HepG2 (cell line): ENCODE measurements around the gene ABCC2. TPM values are rescaled to one million over a fixed set of nuclear protein-coding genes. Genes with fewer than 3 reads are reported as not detected.
"Not testable (repeated sequence)": the region's sequence is repeated elsewhere in the genome, so short reads cannot be mapped to it uniquely, and the experiment has no call there.

Experiments used
- ATAC-seq: fragments of 200-7000 bp; cut with Tn5 transposase; 3 replicates; pipeline ENCODE4 v1.9.1; 2020; ENCODE audit warnings: mild to moderate bottlenecking, moderate library complexity
- BruUV-seq: library from RNA; stranded (reverse); fragments of 400-500 nt; replicated peaks from 2 replicates; lab custom pipeline; 2021; lab: Mats Ljungman, UMichigan
- CTCF ChIA-PET: fragments of 300-600 bp; formaldehyde crosslinking; extraction: SDS; loops from one replicate; lab custom pipeline; 2021; ENCODE audit warnings: low total read pairs, inconsistent platforms, low intra/inter-chr PET ratio; lab: Yijun Ruan, JAX
- POLR2A ChIA-PET: fragments of 350-600 bp; sonication (Branson Sonifier 250); formaldehyde crosslinking; loops from one replicate; lab custom pipeline; 2020; ENCODE audit warnings: antibody characterized with exemption, inconsistent platforms; lab: Yijun Ruan, JAX
- DNase-seq: peaks from one replicate; pipeline ENCODE4 v3.0.0-alpha.2; 2015; ENCODE audit warnings: low spot score
- FAIRE-seq: peaks from 3 replicates; lab custom pipeline; 2011; peaks lifted over from hg19 to GRCh38; lab: Jason Lieb, UNC
- H2AFZ ChIP-seq: one replicate; pipeline ENCODE4 v1.6.1; 2011; ENCODE audit warnings: low read length, inconsistent platforms
- H3K27ac ChIP-seq: fragments of 300-600 bp; 3 replicates; pipeline ENCODE4 v1.8.0; 2011; ENCODE audit warnings: mixed run types, mild to moderate bottlenecking, mixed read lengths, low read length, inconsistent platforms; ENCODE audit not compliant: insufficient read depth; ENCODE audit errors: extremely low read length
- H3K27me3 ChIP-seq, 2 experiments: fragments of 200-600 bp in 1 of 2; 2 replicates in 1 of 2; 3 replicates in 1 of 2; pipeline versions ENCODE4 v1.6.0 to v1.8.0; 2011; ENCODE audit warnings: low read length in 2 of 2, mild to moderate bottlenecking in 2 of 2, moderate library complexity in 2 of 2, inconsistent platforms in 1 of 2; ENCODE audit not compliant: insufficient read depth in 2 of 2, control insufficient read depth in 1 of 2
- H3K36me3 ChIP-seq, 2 experiments: fragments of 200-600 bp in 1 of 2; replicated peaks in 1 of 2; 2 replicates in 1 of 2; 3 replicates in 1 of 2; pipeline versions ENCODE4 v1.5.1 to v1.8.0; 2011; ENCODE audit warnings: low read length in 2 of 2, inconsistent platforms in 1 of 2; ENCODE audit not compliant: insufficient read depth in 2 of 2, control insufficient read depth in 1 of 2
- H3K4me1 ChIP-seq: 2 replicates; pipeline ENCODE4 v1.5.1; 2012; ENCODE audit warnings: low read length, inconsistent platforms; ENCODE audit not compliant: insufficient read depth
- H3K4me2 ChIP-seq: 2 replicates; pipeline ENCODE4 v1.6.0; 2011; ENCODE audit warnings: low read depth, low read length, inconsistent platforms
- H3K4me3 ChIP-seq, 3 experiments: fragments of 200-600 bp in 1 of 3; sonication (generic), shearing (Covaris generic) in 1 of 3; replicated peaks in 1 of 3; 2 replicates each; pipeline ENCODE4 v1.5.1; 2011 to 2016; ENCODE audit warnings: low read length in 3 of 3, inconsistent platforms in 2 of 3, low read depth in 2 of 3, mild to moderate bottlenecking in 2 of 3, control low read depth in 1 of 3, mixed read lengths in 1 of 3; ENCODE audit not compliant: insufficient read depth in 1 of 3
- H3K79me2 ChIP-seq: one replicate; pipeline ENCODE4 v1.6.1; 2011; ENCODE audit warnings: low read length, inconsistent platforms; ENCODE audit not compliant: insufficient read depth
- H3K9ac ChIP-seq: 2 replicates; pipeline ENCODE4 v1.6.0; 2011; ENCODE audit warnings: mild to moderate bottlenecking, low read depth, low read length, inconsistent platforms; ENCODE audit not compliant: insufficient read depth
- H3K9me3 ChIP-seq: 2 replicates; pipeline ENCODE4 v1.5.1; 2012; ENCODE audit warnings: mild to moderate bottlenecking, low read length
- H4K20me1 ChIP-seq: 2 replicates; pipeline ENCODE4 v1.6.0; 2011; ENCODE audit warnings: inconsistent platforms, mild to moderate bottlenecking, low read length, moderate library complexity; ENCODE audit not compliant: insufficient read depth
- SSRP1 ChIP-seq: IDR thresholded peaks from 2 replicates; pipeline ENCODE4 v1.6.1; 2016; ENCODE audit warnings: control low read depth
- ZFP1 ChIP-seq: IDR thresholded peaks from 2 replicates; pipeline ENCODE4 v1.6.1; 2016
- WGBS: methylation state at CpG from one replicate; pipeline ENCODE4 v1.1.6; 2017; ENCODE audit warnings: low lambda C conversion rate; 5-methylcytosine and 5-hydroxymethylcytosine counted together
- in situ Hi-C: cut with HindIII; loops from 2 replicates; pipeline ENCODE4 v1.10.0; 2017; ENCODE audit warnings: low pct_unique_long_range_greater_than_20kb; ENCODE audit not compliant: extremely low pct_ligation_motif_present
- intact Hi-C: fragments of 100-400 bp; cut with micrococcal nuclease; formaldehyde crosslinking; loops from one replicate; pipeline ENCODE4 v1.10.0; 2022; ENCODE audit not compliant: unreplicated experiment
- polyA plus RNA-seq, 8 experiments: library from polyadenylated mRNA; depleted of rRNA in 3 of 8; stranded (reverse) in 7 of 8; unstranded in 1 of 8; fragments of >200 nt; fragmentation: Illumina TruSeq in 4 of 8; extraction: Trizol in 4 of 8; gene quantifications; 2 replicates each; pipeline versions ENCODE4 v1.2.1 to v1.2.3, GENCODE V29; 2011 to 2016; ENCODE audit warnings: low read depth in 4 of 8, missing spikeins in 1 of 8, mixed read lengths in 1 of 8; ENCODE audit not compliant: insufficient read depth in 1 of 8
- total RNA-seq, 5 experiments: library from RNA; depleted of rRNA; stranded (reverse); fragments of >200 nt; fragmentation: Illumina TruSeq; extraction: Trizol; gene quantifications; 2 replicates each; pipeline ENCODE4 v1.2.3, GENCODE V29; 2016; ENCODE audit warnings: low read depth in 1 of 5

The ABCC2 gene
- total and polyA plus RNA-seq, 2 of the 13 experiments (the other 11 are each of a cell fraction or from before 2014, with no cell fraction given): 181 to 497 TPM

DNA sequence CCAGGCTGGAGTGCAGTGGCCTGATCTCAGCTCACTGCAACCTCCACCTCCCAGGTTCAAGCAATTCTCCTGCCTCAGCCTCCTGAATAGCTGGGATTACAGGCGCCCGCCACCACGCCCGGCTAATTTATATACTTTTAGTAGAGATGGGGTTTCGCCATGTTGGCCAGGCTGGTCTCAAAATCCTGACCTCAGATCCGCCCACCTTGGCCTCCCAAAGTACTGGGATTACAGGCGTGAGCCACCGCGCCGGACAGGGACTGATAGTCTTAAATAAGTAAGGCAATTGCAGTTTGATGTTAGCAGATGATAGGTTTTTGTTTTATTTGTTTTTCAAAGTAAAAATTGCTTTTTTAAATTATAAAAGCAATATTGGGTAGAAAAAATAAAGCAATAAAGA lies 48.3 kb upstream of the ABCC2 start:
- H4K20me1 ChIP-seq, H3K9me3 ChIP-seq, H2AFZ ChIP-seq, BruUV-seq, intact Hi-C loops, DNase-seq, H3K27me3 ChIP-seq, H3K9ac ChIP-seq, H3K4me3 ChIP-seq, H3K27ac ChIP-seq, FAIRE-seq, ATAC-seq, CTCF ChIA-PET: not testable (repeated sequence)
- peaks cover 30% of the 10 kb centered on the region for H3K4me1 ChIP-seq
- 97% methylated on average over 10 of the region's 10 CpGs for WGBS
- H3K36me3 ChIP-seq: peaks cover 3 to 13% of the 10 kb centered on the region in 2 experiments; a peak in 2 of 5 replicates
- H3K79me2 ChIP-seq: peaks cover 27% of the 10 kb centered on the region
- peak overlapping the region; percentile 82; the same call in 1 of the 2 replicates for H3K4me2 ChIP-seq
- POLR2A ChIA-PET: interaction anchor here (0.6 to 3.7 kb wide), 5 partner anchors 21 to 112 kb away, joined by 3 to 73 read pairs (median 20); partner anchors contain the start of gene ABCC2
- in situ Hi-C loops: loop anchor here (5.0 kb wide), 1 partner anchor 48 kb away; the partner anchor contains the start of gene ABCC2

DNA sequence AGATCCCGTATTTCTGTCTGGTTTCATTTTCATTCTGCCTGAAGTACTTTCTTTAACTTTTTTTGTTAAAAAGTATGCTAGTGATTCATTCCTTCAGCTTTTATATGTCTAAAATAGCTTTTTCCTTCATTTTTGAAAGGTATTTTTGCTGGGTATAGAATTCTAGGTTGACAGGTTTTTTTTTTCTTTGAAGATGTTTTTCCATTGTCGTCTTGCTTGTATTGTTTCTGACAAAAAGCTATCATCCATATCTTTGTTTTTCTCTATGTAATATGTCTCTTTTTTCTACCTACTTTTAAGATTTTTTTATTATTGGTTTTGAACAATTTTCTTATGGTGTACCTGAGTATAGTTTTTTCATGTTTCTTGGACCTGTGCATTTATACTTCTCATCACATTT lies 42.2 kb upstream of the ABCC2 start:
- Histone ChIP-seq H3K9me3 (peaks cover 14% of the 10 kb centered on the region), H2AFZ (no peak overlapping the region), H3K4me1 (peaks cover 6% of the 10 kb centered on the region; the same call in 1 of the 2 replicates), H3K27me3 (no peaks in the 10 kb centered on the region), H4K20me1 (no peaks in the 10 kb centered on the region), H3K4me2 (no peak overlapping the region), H3K27ac (no peak overlapping the region), H3K36me3 (peaks cover 14 to 66% of the 10 kb centered on the region in 2 experiments), H3K4me3 (no peak overlapping the region), H3K9ac (no peak overlapping the region), H3K79me2 (peaks cover 13% of the 10 kb centered on the region)
- in situ Hi-C loops (no loop called here), intact Hi-C loops (no loop called here)
- DNase-seq (no peak), ATAC-seq (no peak), FAIRE-seq (no peak)
- no TSS peak for BruUV-seq
- ChIA-PET POLR2A (no interaction called here), CTCF (no interaction called here)
- TF ChIP-seq ZFP1 (CRISPR knock-in tag): peak; percentile 98
- TF ChIP-seq SSRP1 (CRISPR knock-in tag): no peak
- TF ChIP-seq, all 625 proteins: peak for 1
- 97% methylated on average over 2 of the region's 2 CpGs for WGBS
